IMR-90 (cell line): Measurements from ENCODE around the gene FGF16. TPM values are rescaled to one million over a fixed set of nuclear protein-coding genes. Genes with fewer than 3 reads are reported as not detected.
A peak's percentile ranks its signal among the peaks of the same experiment; 100 is the strongest.

ENCODE experiments used
- ATAC-seq: fragments of 200-7000 bp; cut with Tn5 transposase; 2 replicates; pipeline ENCODE4 v1.9.1; 2020; ENCODE audit warnings: low read depth, mild to moderate bottlenecking, moderate library complexity
- BruUV-seq: library from RNA; stranded (reverse); fragments of 400-500 nt; replicated peaks from 2 replicates; lab custom pipeline; 2021; lab: Mats Ljungman, UMichigan
- CTCF ChIA-PET: fragments of 300-600 bp; formaldehyde crosslinking; extraction: SDS; loops from one replicate; lab custom pipeline; 2021; ENCODE audit warnings: antibody characterized with exemption; lab: Yijun Ruan, JAX
- POLR2A ChIA-PET: fragments of 300-600 bp; sonication (Branson Sonifier 250); formaldehyde crosslinking; loops from one replicate; lab custom pipeline; 2022; ENCODE audit warnings: antibody characterized with exemption; ENCODE audit not compliant: unreplicated experiment; lab: Charles Lee
- DNase-seq: peaks from one replicate; pipeline ENCODE4 v3.0.0; 2013
- H2AFZ ChIP-seq: replicated peaks from 2 replicates; pipeline ENCODE3; 2013; ENCODE audit warnings: low read length, mild to moderate bottlenecking; ENCODE audit not compliant: poor library complexity
- H2AK5ac ChIP-seq: 2 replicates; pipeline ENCODE4 v1.6.1; 2013; ENCODE audit warnings: low read depth, low read length, inconsistent platforms
- H2AK9ac ChIP-seq: replicated peaks from 2 replicates; pipeline ENCODE3; 2013; ENCODE audit warnings: mild to moderate bottlenecking, low read depth, low read length, moderate library complexity; ENCODE audit not compliant: poor library complexity
- H2BK120ac ChIP-seq: 2 replicates; pipeline ENCODE4 v1.6.1; 2013; ENCODE audit warnings: low read depth, low read length, inconsistent platforms
- H2BK15ac ChIP-seq: 3 replicates; pipeline ENCODE4 v1.6.1; 2013; ENCODE audit warnings: low read depth, low read length, inconsistent platforms
- H2BK20ac ChIP-seq: 2 replicates; pipeline ENCODE4 v1.6.1; 2013; ENCODE audit warnings: low read depth, mild to moderate bottlenecking, inconsistent platforms, low read length, moderate library complexity
- H2BK5ac ChIP-seq: 2 replicates; pipeline ENCODE4 v1.6.1; 2013; ENCODE audit warnings: mild to moderate bottlenecking, low read depth, low read length, inconsistent platforms; ENCODE audit not compliant: poor library complexity, severe bottlenecking
- H3K14ac ChIP-seq: replicated peaks from 2 replicates; pipeline ENCODE4 v1.6.1; 2013; ENCODE audit warnings: low read depth, low read length, inconsistent platforms
- H3K18ac ChIP-seq: 2 replicates; pipeline ENCODE4 v1.6.1; 2013; ENCODE audit warnings: low read depth, low read length, control low read depth
- H3K23ac ChIP-seq: 2 replicates; pipeline ENCODE4 v1.6.1; 2013; ENCODE audit warnings: low read depth, low read length, inconsistent platforms
- H3K27ac ChIP-seq: 2 replicates; pipeline ENCODE4 v1.5.1; 2013; ENCODE audit warnings: mild to moderate bottlenecking, control low read depth, low read length; ENCODE audit not compliant: insufficient read depth
- H3K27me3 ChIP-seq: 2 replicates; pipeline ENCODE4 v1.6.1; 2013; ENCODE audit warnings: low read length; ENCODE audit not compliant: control insufficient read depth, insufficient read depth
- H3K36me3 ChIP-seq: 2 replicates; pipeline ENCODE4 v1.6.1; 2013; ENCODE audit warnings: low read length, mixed read lengths; ENCODE audit not compliant: control insufficient read depth, insufficient read depth
- H3K4ac ChIP-seq: 2 replicates; pipeline ENCODE4 v1.6.1; 2013; ENCODE audit warnings: low read depth, low read length, inconsistent platforms
- H3K4me1 ChIP-seq: 2 replicates; pipeline ENCODE4 v1.6.1; 2013; ENCODE audit warnings: low read length, mixed read lengths; ENCODE audit not compliant: control insufficient read depth, insufficient read depth
- H3K4me2 ChIP-seq: 2 replicates; pipeline ENCODE4 v1.6.1; 2013; ENCODE audit warnings: low read depth, mild to moderate bottlenecking, control low read depth, low read length, moderate library complexity
- H3K4me3 ChIP-seq: 2 replicates; pipeline ENCODE4 v1.5.1; 2013; ENCODE audit warnings: low read depth, mild to moderate bottlenecking, control low read depth, low read length, moderate library complexity; ENCODE audit not compliant: insufficient read depth
- H3K56ac ChIP-seq: 2 replicates; pipeline ENCODE4 v1.6.1; 2013; ENCODE audit warnings: low read length, inconsistent platforms; ENCODE audit not compliant: insufficient read depth; ENCODE audit errors: extremely low read depth
- H3K79me1 ChIP-seq, 2 experiments: 2 replicates each; pipeline ENCODE4 v1.6.1; 2013; ENCODE audit warnings: low read length in 2 of 2, inconsistent platforms in 1 of 2, low read depth in 1 of 2
- H3K9ac ChIP-seq: 2 replicates; pipeline ENCODE4 v1.6.1; 2013; ENCODE audit warnings: low read depth, low read length, control low read depth
- H3K9me1 ChIP-seq: 2 replicates; pipeline ENCODE4 v1.6.1; 2013; ENCODE audit warnings: low read length, inconsistent platforms; ENCODE audit not compliant: insufficient read depth
- H3K9me3 ChIP-seq: 2 replicates; pipeline ENCODE4 v1.6.1; 2013; ENCODE audit warnings: low read length; ENCODE audit not compliant: control insufficient read depth, insufficient read depth
- H4K20me1 ChIP-seq: 2 replicates; pipeline ENCODE4 v1.6.1; 2013; ENCODE audit warnings: low read length, inconsistent platforms; ENCODE audit not compliant: insufficient read depth
- H4K5ac ChIP-seq: 2 replicates; pipeline ENCODE4 v1.6.1; 2013; ENCODE audit warnings: mild to moderate bottlenecking, low read depth, low read length, control low read depth
- H4K8ac ChIP-seq, 2 experiments: 2 replicates each; pipeline ENCODE4 v1.6.1; 2013; ENCODE audit warnings: low read depth in 2 of 2, low read length in 2 of 2, control low read depth in 1 of 2, inconsistent platforms in 1 of 2
- H4K91ac ChIP-seq: 2 replicates; pipeline ENCODE4 v1.6.1; 2013; ENCODE audit warnings: low read depth, low read length, inconsistent platforms; ENCODE audit not compliant: insufficient read depth
- BHLHE40 ChIP-seq: fragments of 150-350 bp; IDR thresholded peaks from 2 replicates; pipeline ENCODE4 v1.6.1; 2016; ENCODE audit warnings: mild to moderate bottlenecking, low read depth, low read length
- CEBPB ChIP-seq: IDR thresholded peaks from 2 replicates; pipeline ENCODE4 v1.6.1; 2012; ENCODE audit warnings: low read depth, low read length, improper control_type of control experiment
- FOS ChIP-seq: fragments of 150-350 bp; IDR thresholded peaks from 2 replicates; pipeline ENCODE4 v1.6.1; 2016; ENCODE audit warnings: low read depth, low read length
- MAZ ChIP-seq: IDR thresholded peaks from 2 replicates; pipeline ENCODE4 v1.6.1; 2012; ENCODE audit warnings: low read depth, mild to moderate bottlenecking, low read length, improper control_type of control experiment, moderate library complexity, borderline replicate concordance
- MXI1 ChIP-seq: IDR thresholded peaks from 2 replicates; pipeline ENCODE4 v1.6.1; 2012; ENCODE audit warnings: low read depth, mild to moderate bottlenecking, low read length, moderate library complexity, borderline replicate concordance
- POLR2A ChIP-seq: IDR thresholded peaks from 2 replicates; pipeline ENCODE4 v1.6.1; 2012; ENCODE audit warnings: mild to moderate bottlenecking, low read depth, low read length
- RFX5 ChIP-seq: IDR thresholded peaks from 2 replicates; pipeline ENCODE4 v1.8.0; 2012; ENCODE audit warnings: low read depth, mild to moderate bottlenecking, low read length, moderate library complexity
- WGBS, 2 experiments: methylation state at CpG; one replicate each; pipeline versions ENCODE4 v1.1.5 to v1.1.7; 2013; ENCODE audit warnings: missing lambda C conversion rate in 2 of 2; ENCODE audit not compliant: insufficient read length in 1 of 2; ENCODE audit errors: extremely low coverage in 2 of 2; 5-methylcytosine and 5-hydroxymethylcytosine counted together
- dilution Hi-C: fragments of 300-500 bp; cut with HindIII; formaldehyde crosslinking; loops from one replicate; pipeline ENCODE4 v1.14.3; 2018; ENCODE audit warnings: low sequenced_read_pairs; ENCODE audit not compliant: unreplicated experiment
- in situ Hi-C: fragments of 300-500 bp; cut with MboI; formaldehyde crosslinking; loops from 3 replicates; pipeline ENCODE4 v1.14.3; 2019; ENCODE audit warnings: low sequenced_read_pairs, inconsistent platforms, mixed read lengths
- intact Hi-C: fragments of 100-400 bp; cut with micrococcal nuclease; formaldehyde crosslinking; loops from 2 replicates; pipeline ENCODE4 v1.10.0; 2022
- polyA plus RNA-seq, 3 experiments: library from polyadenylated mRNA; depleted of rRNA; stranded (reverse); fragments of >200 nt; gene quantifications; 2 replicates each; pipeline ENCODE4 v1.2.3, GENCODE V29; 2012; ENCODE audit warnings: low replicate concordance in 1 of 3
- total RNA-seq: library from RNA; depleted of rRNA; stranded (reverse); fragments of >200 nt; gene quantifications from 2 replicates; pipeline ENCODE4 v1.2.3, GENCODE V29; 2012
- TF ChIP-seq, protein P1 (sequence below): fragments of 150-350 bp; IDR thresholded peaks from 2 replicates; pipeline ENCODE4 v1.6.1; 2017; ENCODE audit warnings: mild to moderate bottlenecking, antibody characterized with exemption, low read length, low read depth

The FGF16 gene
- total and polyA plus RNA-seq, 2 of the 4 experiments (the other 2 are of a cell fraction), result not detected

DNA sequence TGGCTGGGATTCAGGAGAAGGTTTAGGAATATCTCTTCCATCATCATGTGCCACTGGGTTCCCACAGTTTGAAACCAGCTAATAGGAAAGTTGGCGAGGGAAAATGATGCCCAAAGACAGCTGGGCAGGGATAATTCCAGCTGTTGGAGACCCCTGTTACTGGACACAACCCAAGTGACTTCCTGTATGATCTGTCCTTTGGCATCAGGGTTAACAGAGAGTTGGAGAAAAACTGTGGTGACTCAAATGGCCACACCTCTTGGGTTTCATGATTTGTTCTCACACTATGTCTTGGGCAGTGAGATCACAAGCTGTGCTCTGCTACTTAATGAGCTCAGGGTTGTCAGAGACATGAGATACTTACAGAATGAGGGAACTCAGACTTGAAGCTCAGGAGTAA, 3.8 kb downstream of the FGF16 start:
- no peaks in the 10 kb centered on the region for H3K36me3 ChIP-seq
- peak; percentile 52 for DNase-seq
- H3K56ac ChIP-seq, result no peak overlapping the region
- WGBS, 2 experiments, result no CpG with 5 or more reads among the region's 1 CpG
- intact Hi-C loops, result no loop called here
- dilution Hi-C loops, result no loop called here
- in situ Hi-C loops, result no loop called here
- no peak overlapping the region for H2BK20ac ChIP-seq
- H3K27me3 ChIP-seq, result peaks cover 6% of the 10 kb centered on the region; the same call in 1 of the 2 replicates
- H2AK9ac ChIP-seq, result no peak overlapping the region
- no peaks in the 10 kb centered on the region for H3K9me3 ChIP-seq
- no peak overlapping the region for H4K5ac ChIP-seq
- no peaks in the 10 kb centered on the region for H4K20me1 ChIP-seq
- H3K23ac ChIP-seq, result no peak overlapping the region
- no peak overlapping the region for H4K8ac ChIP-seq
- H2BK5ac ChIP-seq, result no peak overlapping the region
- no peaks in the 10 kb centered on the region for H3K9me1 ChIP-seq
- H3K18ac ChIP-seq, result no peak overlapping the region
- H2AK5ac ChIP-seq, result no peak overlapping the region
- no peak overlapping the region for H2AFZ ChIP-seq
- H3K4me2 ChIP-seq, result no peak overlapping the region
- ChIA-PET POLR2A (no interaction called here), CTCF (no interaction called here)
- H3K79me1 ChIP-seq, result no peaks in the 10 kb centered on the region
- no peaks in the 10 kb centered on the region for H3K4me1 ChIP-seq
- no TSS peak for BruUV-seq
- H3K9ac ChIP-seq, result no peak overlapping the region
- H3K27ac ChIP-seq, result no peak overlapping the region
- H3K4me3 ChIP-seq, result no peak overlapping the region
- TF ChIP-seq FOS (no peak), BHLHE40 (no peak), POLR2A (no peak), RFX5 (no peak), MAZ (no peak), MXI1 (no peak), CEBPB (no peak)
- TF ChIP-seq, protein P1, sequence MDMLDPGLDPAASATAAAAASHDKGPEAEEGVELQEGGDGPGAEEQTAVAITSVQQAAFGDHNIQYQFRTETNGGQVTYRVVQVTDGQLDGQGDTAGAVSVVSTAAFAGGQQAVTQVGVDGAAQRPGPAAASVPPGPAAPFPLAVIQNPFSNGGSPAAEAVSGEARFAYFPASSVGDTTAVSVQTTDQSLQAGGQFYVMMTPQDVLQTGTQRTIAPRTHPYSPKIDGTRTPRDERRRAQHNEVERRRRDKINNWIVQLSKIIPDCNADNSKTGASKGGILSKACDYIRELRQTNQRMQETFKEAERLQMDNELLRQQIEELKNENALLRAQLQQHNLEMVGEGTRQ, result no peak
- no peak overlapping the region for H2BK15ac ChIP-seq
- peak; percentile 43 for ATAC-seq
- H4K91ac ChIP-seq, result no peak overlapping the region
- no peak overlapping the region for H2BK120ac ChIP-seq
- H3K4ac ChIP-seq, result no peak overlapping the region
- H3K14ac ChIP-seq, result no peak overlapping the region
